HEK293 (cell line): Measurements from ENCODE around the gene ZNF274.
A peak's percentile ranks its signal among the peaks of the same experiment; 100 is the strongest.

ENCODE experiments used
- BCL11A ChIP-seq: fragments of 450-650 bp; formaldehyde crosslinking; IDR thresholded peaks from 2 replicates; pipeline ENCODE4 v1.5.1; 2016; ENCODE audit warnings: low read depth, missing biosample characterization, missing genetic modification characterization
- HOXD13 ChIP-seq: sonication (generic); formaldehyde crosslinking; IDR thresholded peaks from 2 replicates; pipeline ENCODE4 v1.8.0; 2022; ENCODE audit warnings: missing genetic modification reagents, borderline replicate concordance
- KLF16 ChIP-seq: fragments of 450-650 bp; formaldehyde crosslinking; IDR thresholded peaks from 2 replicates; pipeline ENCODE4 v1.5.1; 2017; ENCODE audit warnings: missing biosample characterization, missing genetic modification characterization
- MZF1 ChIP-seq: fragments of 450-650 bp; formaldehyde crosslinking; IDR thresholded peaks from 2 replicates; pipeline ENCODE4 v1.5.1; 2017; ENCODE audit warnings: missing biosample characterization, missing genetic modification characterization, borderline replicate concordance
- TRIM28 ChIP-seq: IDR thresholded peaks from 2 replicates; pipeline ENCODE4 v1.6.1; 2011; ENCODE audit warnings: low read length, control low read depth, borderline replicate concordance
- ZBTB21 ChIP-seq: fragments of 450-650 bp; formaldehyde crosslinking; IDR thresholded peaks from 2 replicates; pipeline ENCODE4 v1.5.1; 2017; ENCODE audit warnings: missing biosample characterization, missing genetic modification characterization
- ZNF132 ChIP-seq: fragments of 450-650 bp; formaldehyde crosslinking; IDR thresholded peaks from 2 replicates; pipeline ENCODE4 v1.5.1; 2017; ENCODE audit warnings: missing biosample characterization, missing genetic modification characterization, borderline replicate concordance
- ZNF16 ChIP-seq: fragments of 450-650 bp; formaldehyde crosslinking; IDR thresholded peaks from 2 replicates; pipeline ENCODE4 v1.5.1; 2016; ENCODE audit warnings: low read depth, missing biosample characterization, missing genetic modification characterization
- ZNF175 ChIP-seq: fragments of 450-650 bp; formaldehyde crosslinking; IDR thresholded peaks from 2 replicates; pipeline ENCODE4 v1.5.1; 2016; ENCODE audit warnings: missing biosample characterization, missing genetic modification characterization
- ZNF214 ChIP-seq: fragments of 450-650 bp; formaldehyde crosslinking; IDR thresholded peaks from 2 replicates; pipeline ENCODE4 v1.5.1; 2017; ENCODE audit warnings: missing biosample characterization, mild to moderate bottlenecking, missing genetic modification characterization, borderline replicate concordance
- ZNF239 ChIP-seq: fragments of 450-650 bp; formaldehyde crosslinking; IDR thresholded peaks from 2 replicates; pipeline ENCODE4 v1.5.1; 2016; ENCODE audit warnings: missing biosample characterization, missing genetic modification characterization
- ZNF48 ChIP-seq: fragments of 450-650 bp; formaldehyde crosslinking; IDR thresholded peaks from 2 replicates; pipeline ENCODE4 v1.5.1; 2016; ENCODE audit warnings: missing biosample characterization, missing genetic modification characterization
- ZNF501 ChIP-seq: fragments of 450-650 bp; formaldehyde crosslinking; IDR thresholded peaks from 2 replicates; pipeline ENCODE4 v1.5.1; 2016; ENCODE audit warnings: missing biosample characterization, missing genetic modification characterization
- ZNF629 ChIP-seq: fragments of 450-650 bp; formaldehyde crosslinking; IDR thresholded peaks from 2 replicates; pipeline ENCODE4 v1.5.1; 2017; ENCODE audit warnings: missing biosample characterization, missing genetic modification characterization
- ZNF660 ChIP-seq: fragments of 450-650 bp; IDR thresholded peaks from 2 replicates; pipeline ENCODE4 v1.5.1; 2018; ENCODE audit warnings: missing biosample characterization, mild to moderate bottlenecking, missing genetic modification characterization
- ZNF701 ChIP-seq: fragments of 450-650 bp; formaldehyde crosslinking; IDR thresholded peaks from 2 replicates; pipeline ENCODE4 v1.5.1; 2016; ENCODE audit warnings: missing biosample characterization, missing genetic modification characterization
- ZNF791 ChIP-seq: fragments of 450-650 bp; formaldehyde crosslinking; IDR thresholded peaks from 2 replicates; pipeline ENCODE4 v1.5.1; 2016; ENCODE audit warnings: missing biosample characterization, missing genetic modification characterization
- ZNF792 ChIP-seq: fragments of 450-650 bp; formaldehyde crosslinking; IDR thresholded peaks from 2 replicates; pipeline ENCODE4 v1.5.1; 2016; ENCODE audit warnings: missing biosample characterization, missing genetic modification characterization
- ZNF830 ChIP-seq: fragments of 450-650 bp; IDR thresholded peaks from 2 replicates; pipeline ENCODE4 v1.5.0; 2018; ENCODE audit warnings: missing biosample characterization, missing genetic modification characterization, low read depth, mild to moderate bottlenecking, moderate library complexity
- ZXDB ChIP-seq: fragments of 450-650 bp; formaldehyde crosslinking; IDR thresholded peaks from 2 replicates; pipeline ENCODE4 v1.5.1; 2016; ENCODE audit warnings: missing biosample characterization, missing genetic modification characterization
- TF ChIP-seq, protein P1 (sequence below): fragments of 450-650 bp; formaldehyde crosslinking; IDR thresholded peaks from 2 replicates; pipeline ENCODE4 v1.5.1; 2016; ENCODE audit warnings: missing biosample characterization, missing genetic modification characterization
- TF ChIP-seq, protein P2 (sequence below): fragments of 450-650 bp; formaldehyde crosslinking; IDR thresholded peaks from 2 replicates; pipeline ENCODE4 v1.5.1; 2016; ENCODE audit warnings: missing biosample characterization, missing genetic modification characterization
- TF ChIP-seq, protein P3 (sequence below): fragments of 450-650 bp; formaldehyde crosslinking; IDR thresholded peaks from 2 replicates; pipeline ENCODE4 v1.5.1; 2016; ENCODE audit warnings: missing biosample characterization, missing genetic modification characterization, borderline replicate concordance
- TF ChIP-seq, protein P4 (sequence below): fragments of 450-650 bp; formaldehyde crosslinking; IDR thresholded peaks from 2 replicates; pipeline ENCODE4 v1.5.1; 2016; ENCODE audit warnings: missing biosample characterization, missing genetic modification characterization
- TF ChIP-seq, protein P5 (sequence below): fragments of 450-650 bp; IDR thresholded peaks from 2 replicates; pipeline ENCODE4 v1.5.1; 2018; ENCODE audit warnings: missing biosample characterization, mild to moderate bottlenecking, missing genetic modification characterization
- TF ChIP-seq, protein P6 (sequence below): sonication (generic); formaldehyde crosslinking; IDR thresholded peaks from 2 replicates; pipeline ENCODE4 v1.8.1; 2022; ENCODE audit warnings: mild to moderate bottlenecking, moderate library complexity, missing genetic modification reagents

ZNF274 gene

DNA sequence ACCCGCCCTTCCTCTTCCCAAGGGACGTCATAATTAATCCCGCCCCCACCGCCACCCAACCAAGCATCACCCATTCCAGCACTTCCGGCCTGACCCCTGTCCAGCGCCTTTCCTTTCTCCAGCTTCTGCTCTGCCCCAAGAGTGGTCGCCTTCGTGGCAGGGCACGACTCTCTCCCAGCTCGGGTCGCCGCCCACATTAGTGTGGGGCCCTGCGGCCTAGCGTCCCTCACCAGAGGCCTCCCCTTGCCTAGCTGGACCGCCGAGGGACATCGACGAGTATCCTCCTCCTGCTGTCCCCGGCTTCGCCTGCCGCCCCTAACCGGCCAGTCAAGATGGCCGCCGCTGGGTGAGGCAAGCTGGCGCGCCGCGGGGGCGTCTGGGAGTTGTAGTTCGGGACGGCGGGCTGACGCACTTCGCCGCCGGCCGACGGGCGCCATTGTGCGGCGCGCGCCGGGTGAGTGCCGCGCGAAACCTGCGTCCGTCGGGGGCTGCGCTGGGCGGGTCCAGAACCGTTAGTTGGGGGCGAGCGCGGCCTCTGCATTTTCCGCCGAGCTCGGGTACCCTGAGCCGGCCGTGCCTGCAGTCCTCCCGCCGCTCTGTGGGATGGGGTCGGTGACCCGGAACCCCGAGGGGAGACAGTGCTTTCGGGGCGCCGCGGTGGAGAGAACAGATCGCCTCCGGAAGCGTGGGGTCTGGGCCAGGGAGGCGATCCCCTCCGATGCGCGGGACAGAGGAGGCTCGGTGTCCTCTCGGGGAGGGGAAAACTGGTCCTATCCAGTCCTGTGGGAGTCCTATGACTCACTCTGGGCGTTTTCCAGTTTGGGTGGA lies at the start of gene ZNF274 (continued):
- TF ChIP-seq, protein P1, sequence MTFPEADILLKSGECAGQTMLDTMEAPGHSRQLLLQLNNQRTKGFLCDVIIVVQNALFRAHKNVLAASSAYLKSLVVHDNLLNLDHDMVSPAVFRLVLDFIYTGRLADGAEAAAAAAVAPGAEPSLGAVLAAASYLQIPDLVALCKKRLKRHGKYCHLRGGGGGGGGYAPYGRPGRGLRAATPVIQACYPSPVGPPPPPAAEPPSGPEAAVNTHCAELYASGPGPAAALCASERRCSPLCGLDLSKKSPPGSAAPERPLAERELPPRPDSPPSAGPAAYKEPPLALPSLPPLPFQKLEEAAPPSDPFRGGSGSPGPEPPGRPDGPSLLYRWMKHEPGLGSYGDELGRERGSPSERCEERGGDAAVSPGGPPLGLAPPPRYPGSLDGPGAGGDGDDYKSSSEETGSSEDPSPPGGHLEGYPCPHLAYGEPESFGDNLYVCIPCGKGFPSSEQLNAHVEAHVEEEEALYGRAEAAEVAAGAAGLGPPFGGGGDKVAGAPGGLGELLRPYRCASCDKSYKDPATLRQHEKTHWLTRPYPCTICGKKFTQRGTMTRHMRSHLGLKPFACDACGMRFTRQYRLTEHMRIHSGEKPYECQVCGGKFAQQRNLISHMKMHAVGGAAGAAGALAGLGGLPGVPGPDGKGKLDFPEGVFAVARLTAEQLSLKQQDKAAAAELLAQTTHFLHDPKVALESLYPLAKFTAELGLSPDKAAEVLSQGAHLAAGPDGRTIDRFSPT (tag by site-specific recombination): peak; percentile 95
- TF ChIP-seq MZF1 (tag by site-specific recombination): no peak
- TF ChIP-seq ZNF48: no peak
- peak; percentile 96 for TF ChIP-seq ZXDB (tag by site-specific recombination)
- TF ChIP-seq HOXD13 (CRISPR knock-in tag): no peak
- peak; percentile 76 for TF ChIP-seq KLF16 (tag by site-specific recombination)
- no peak for TF ChIP-seq ZNF830 (tag by site-specific recombination)
- peak; percentile 95 for TF ChIP-seq BCL11A (tag by site-specific recombination)
- no peak for TF ChIP-seq ZNF701
- TF ChIP-seq, protein P2, sequence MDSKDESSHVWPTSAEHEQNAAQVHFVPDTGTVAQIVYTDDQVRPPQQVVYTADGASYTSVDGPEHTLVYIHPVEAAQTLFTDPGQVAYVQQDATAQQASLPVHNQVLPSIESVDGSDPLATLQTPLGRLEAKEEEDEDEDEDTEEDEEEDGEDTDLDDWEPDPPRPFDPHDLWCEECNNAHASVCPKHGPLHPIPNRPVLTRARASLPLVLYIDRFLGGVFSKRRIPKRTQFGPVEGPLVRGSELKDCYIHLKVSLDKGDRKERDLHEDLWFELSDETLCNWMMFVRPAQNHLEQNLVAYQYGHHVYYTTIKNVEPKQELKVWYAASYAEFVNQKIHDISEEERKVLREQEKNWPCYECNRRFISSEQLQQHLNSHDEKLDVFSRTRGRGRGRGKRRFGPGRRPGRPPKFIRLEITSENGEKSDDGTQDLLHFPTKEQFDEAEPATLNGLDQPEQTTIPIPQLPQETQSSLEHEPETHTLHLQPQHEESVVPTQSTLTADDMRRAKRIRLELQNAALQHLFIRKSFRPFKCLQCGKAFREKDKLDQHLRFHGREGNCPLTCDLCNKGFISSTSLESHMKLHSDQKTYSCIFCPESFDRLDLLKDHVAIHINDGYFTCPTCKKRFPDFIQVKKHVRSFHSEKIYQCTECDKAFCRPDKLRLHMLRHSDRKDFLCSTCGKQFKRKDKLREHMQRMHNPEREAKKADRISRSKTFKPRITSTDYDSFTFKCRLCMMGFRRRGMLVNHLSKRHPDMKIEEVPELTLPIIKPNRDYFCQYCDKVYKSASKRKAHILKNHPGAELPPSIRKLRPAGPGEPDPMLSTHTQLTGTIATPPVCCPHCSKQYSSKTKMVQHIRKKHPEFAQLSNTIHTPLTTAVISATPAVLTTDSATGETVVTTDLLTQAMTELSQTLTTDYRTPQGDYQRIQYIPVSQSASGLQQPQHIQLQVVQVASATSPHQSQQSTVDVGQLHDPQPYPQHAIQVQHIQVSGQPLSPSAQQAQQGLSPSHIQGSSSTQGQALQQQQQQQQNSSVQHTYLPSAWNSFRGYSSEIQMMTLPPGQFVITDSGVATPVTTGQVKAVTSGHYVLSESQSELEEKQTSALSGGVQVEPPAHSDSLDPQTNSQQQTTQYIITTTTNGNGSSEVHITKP (tag by site-specific recombination): no peak; the same call in 1 of the 2 replicates
- TF ChIP-seq ZNF501 (tag by site-specific recombination): peak; percentile 82
- TF ChIP-seq ZNF214 (tag by site-specific recombination): no peak
- peak; percentile 94 for TF ChIP-seq ZNF629 (tag by site-specific recombination)
- TF ChIP-seq, protein P3, sequence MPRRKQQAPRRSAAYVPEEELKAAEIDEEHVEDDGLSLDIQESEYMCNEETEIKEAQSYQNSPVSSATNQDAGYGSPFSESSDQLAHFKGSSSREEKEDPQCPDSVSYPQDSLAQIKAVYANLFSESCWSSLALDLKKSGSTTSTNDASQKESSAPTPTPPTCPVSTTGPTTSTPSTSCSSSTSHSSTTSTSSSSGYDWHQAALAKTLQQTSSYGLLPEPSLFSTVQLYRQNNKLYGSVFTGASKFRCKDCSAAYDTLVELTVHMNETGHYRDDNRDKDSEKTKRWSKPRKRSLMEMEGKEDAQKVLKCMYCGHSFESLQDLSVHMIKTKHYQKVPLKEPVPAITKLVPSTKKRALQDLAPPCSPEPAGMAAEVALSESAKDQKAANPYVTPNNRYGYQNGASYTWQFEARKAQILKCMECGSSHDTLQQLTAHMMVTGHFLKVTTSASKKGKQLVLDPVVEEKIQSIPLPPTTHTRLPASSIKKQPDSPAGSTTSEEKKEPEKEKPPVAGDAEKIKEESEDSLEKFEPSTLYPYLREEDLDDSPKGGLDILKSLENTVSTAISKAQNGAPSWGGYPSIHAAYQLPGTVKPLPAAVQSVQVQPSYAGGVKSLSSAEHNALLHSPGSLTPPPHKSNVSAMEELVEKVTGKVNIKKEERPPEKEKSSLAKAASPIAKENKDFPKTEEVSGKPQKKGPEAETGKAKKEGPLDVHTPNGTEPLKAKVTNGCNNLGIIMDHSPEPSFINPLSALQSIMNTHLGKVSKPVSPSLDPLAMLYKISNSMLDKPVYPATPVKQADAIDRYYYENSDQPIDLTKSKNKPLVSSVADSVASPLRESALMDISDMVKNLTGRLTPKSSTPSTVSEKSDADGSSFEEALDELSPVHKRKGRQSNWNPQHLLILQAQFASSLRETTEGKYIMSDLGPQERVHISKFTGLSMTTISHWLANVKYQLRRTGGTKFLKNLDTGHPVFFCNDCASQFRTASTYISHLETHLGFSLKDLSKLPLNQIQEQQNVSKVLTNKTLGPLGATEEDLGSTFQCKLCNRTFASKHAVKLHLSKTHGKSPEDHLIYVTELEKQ (tag by site-specific recombination): no peak
- TF ChIP-seq, protein P4, sequence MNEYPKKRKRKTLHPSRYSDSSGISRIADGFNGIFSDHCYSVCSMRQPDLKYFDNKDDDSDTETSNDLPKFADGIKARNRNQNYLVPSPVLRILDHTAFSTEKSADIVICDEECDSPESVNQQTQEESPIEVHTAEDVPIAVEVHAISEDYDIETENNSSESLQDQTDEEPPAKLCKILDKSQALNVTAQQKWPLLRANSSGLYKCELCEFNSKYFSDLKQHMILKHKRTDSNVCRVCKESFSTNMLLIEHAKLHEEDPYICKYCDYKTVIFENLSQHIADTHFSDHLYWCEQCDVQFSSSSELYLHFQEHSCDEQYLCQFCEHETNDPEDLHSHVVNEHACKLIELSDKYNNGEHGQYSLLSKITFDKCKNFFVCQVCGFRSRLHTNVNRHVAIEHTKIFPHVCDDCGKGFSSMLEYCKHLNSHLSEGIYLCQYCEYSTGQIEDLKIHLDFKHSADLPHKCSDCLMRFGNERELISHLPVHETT: no peak
- no peak for TF ChIP-seq TRIM28
- TF ChIP-seq ZNF660 (tag by site-specific recombination): peak; percentile 79; the same call in 1 of the 2 replicates
- peak; percentile 77 for TF ChIP-seq ZBTB21 (tag by site-specific recombination)
- no peak for TF ChIP-seq ZNF791 (tag by site-specific recombination)
- no peak for TF ChIP-seq ZNF175 (tag by site-specific recombination)
- TF ChIP-seq ZNF239 (tag by site-specific recombination): no peak
- TF ChIP-seq ZNF792 (tag by site-specific recombination): no peak
- TF ChIP-seq ZNF132 (tag by site-specific recombination): no peak
- TF ChIP-seq, protein P5, sequence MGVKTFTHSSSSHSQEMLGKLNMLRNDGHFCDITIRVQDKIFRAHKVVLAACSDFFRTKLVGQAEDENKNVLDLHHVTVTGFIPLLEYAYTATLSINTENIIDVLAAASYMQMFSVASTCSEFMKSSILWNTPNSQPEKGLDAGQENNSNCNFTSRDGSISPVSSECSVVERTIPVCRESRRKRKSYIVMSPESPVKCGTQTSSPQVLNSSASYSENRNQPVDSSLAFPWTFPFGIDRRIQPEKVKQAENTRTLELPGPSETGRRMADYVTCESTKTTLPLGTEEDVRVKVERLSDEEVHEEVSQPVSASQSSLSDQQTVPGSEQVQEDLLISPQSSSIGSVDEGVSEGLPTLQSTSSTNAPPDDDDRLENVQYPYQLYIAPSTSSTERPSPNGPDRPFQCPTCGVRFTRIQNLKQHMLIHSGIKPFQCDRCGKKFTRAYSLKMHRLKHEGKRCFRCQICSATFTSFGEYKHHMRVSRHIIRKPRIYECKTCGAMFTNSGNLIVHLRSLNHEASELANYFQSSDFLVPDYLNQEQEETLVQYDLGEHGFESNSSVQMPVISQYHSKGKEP (tag by site-specific recombination): 0 out of 2 replicates have a peak, but pooled peaks have one; percentile 21
- no peak; the same call in 1 of the 2 replicates for TF ChIP-seq ZNF16 (tag by site-specific recombination)
- TF ChIP-seq, protein P6, sequence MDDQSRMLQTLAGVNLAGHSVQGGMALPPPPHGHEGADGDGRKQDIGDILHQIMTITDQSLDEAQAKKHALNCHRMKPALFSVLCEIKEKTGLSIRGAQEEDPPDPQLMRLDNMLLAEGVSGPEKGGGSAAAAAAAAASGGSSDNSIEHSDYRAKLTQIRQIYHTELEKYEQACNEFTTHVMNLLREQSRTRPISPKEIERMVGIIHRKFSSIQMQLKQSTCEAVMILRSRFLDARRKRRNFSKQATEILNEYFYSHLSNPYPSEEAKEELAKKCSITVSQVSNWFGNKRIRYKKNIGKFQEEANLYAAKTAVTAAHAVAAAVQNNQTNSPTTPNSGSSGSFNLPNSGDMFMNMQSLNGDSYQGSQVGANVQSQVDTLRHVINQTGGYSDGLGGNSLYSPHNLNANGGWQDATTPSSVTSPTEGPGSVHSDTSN (CRISPR knock-in tag): peak; percentile 93
